Vagina (tissue), 2 donors: ENCODE results near the gene NPDC1. TPM values are rescaled to one million over a fixed set of nuclear protein-coding genes. Genes with fewer than 3 reads are reported as not detected.

Experiments
- DNase-seq, 2 donors: peaks; one replicate each; pipeline ENCODE4 v3.0.0-alpha.2; 2017; ENCODE audit errors: extremely low spot score in 2 of 2
- H3K27ac ChIP-seq: fragments of 200-600 bp; sonication (generic); one replicate; pipeline ENCODE4 v1.5.1; 2019
- H3K27me3 ChIP-seq: fragments of 200-600 bp; sonication (generic); one replicate; pipeline ENCODE4 v1.5.1; 2019
- H3K36me3 ChIP-seq, 2 donors: fragments of 200-600 bp; sonication (generic); one replicate each; pipeline ENCODE4 v1.5.1; 2017 to 2019
- H3K4me1 ChIP-seq: fragments of 200-600 bp; sonication (generic); one replicate; pipeline ENCODE4 v1.5.1; 2019
- H3K4me3 ChIP-seq, 2 donors: fragments of 200-600 bp; sonication (generic); 1 replicate in 1 of 2; 2 replicates in 1 of 2; pipeline ENCODE4 v1.5.1; 2016 to 2019
- H3K9me3 ChIP-seq: fragments of 200-600 bp; sonication (generic); one replicate; pipeline ENCODE4 v1.5.1; 2019
- POLR2A ChIP-seq, 2 donors: fragments of 450-650 bp; IDR thresholded peaks; one replicate each; pipeline ENCODE4 v1.6.1; 2017; ENCODE audit warnings: antibody characterized with exemption in 2 of 2, mild to moderate bottlenecking in 2 of 2, moderate library complexity in 2 of 2
- POLR2AphosphoS5 ChIP-seq, 2 donors: sonication (generic); formaldehyde crosslinking; IDR thresholded peaks; one replicate each; pipeline ENCODE4 v1.9.0; 2017; ENCODE audit warnings: antibody characterized with exemption in 2 of 2, mild to moderate bottlenecking in 2 of 2, low read depth in 1 of 2; ENCODE audit not compliant: insufficient read depth in 1 of 2
- intact Hi-C: fragments of 100-400 bp; cut with DNase I; formaldehyde crosslinking; loops from one replicate; pipeline ENCODE4 v1.15.1; 2023
- total RNA-seq: library from RNA; depleted of rRNA; stranded (reverse); fragments of >200 nt; gene quantifications from one replicate; pipeline ENCODE4 v1.2.3, GENCODE V29; 2016
- TF ChIP-seq, protein P1 (sequence below), 3 experiments: fragments of 450-650 bp in 2 of 3; fragments of 200-600 bp in 1 of 3; sonication (generic) in 1 of 3; IDR thresholded peaks; one replicate each; pipeline ENCODE4 v1.5.1; 2017 to 2019; ENCODE audit warnings: antibody characterized with exemption in 3 of 3, mild to moderate bottlenecking in 2 of 3, moderate library complexity in 2 of 3

NPDC1 gene
- total RNA-seq, 1 donor from 2014 or later = 67.5 TPM

DNA sequence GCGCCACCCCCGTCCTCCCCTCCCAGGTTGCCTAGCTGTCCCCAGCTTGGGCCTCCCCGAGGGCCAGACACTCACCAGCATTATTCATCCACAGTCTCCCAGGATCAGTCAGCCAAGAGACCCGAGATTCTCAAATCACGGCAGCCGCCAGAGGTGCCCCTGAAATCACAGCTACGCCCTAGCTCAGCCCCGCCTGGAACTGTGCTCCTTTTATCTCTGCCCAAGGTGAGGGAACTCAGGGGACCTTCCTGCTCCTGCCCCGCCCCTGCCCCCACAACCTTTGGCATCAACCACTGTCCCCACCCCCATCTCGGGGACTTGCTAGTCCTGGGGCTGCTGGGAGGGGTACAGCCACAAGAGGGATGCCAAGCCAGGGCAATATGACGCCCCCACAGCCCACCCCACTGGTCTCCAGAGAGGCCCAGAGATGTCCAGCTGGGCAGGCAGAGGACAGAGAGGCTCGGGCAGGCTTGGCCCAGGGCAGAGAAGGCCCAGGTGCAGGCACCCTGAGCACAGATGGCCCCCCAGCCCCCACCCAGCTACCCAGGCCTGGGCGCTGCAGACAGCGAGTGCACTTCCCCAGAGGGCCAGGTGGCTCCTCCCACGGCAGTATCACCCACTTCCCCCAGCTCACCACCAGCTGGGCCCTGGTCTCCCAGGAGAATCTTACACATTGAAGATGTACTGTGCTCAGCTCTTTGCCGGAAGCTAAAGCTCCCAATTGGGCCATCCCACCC, 13.9 kb downstream of the NPDC1 start, which contains the start of gene FUT7:
Gene FUT7, minus strand, starts transcription at position 185 of the 737 bp plus-strand sequence. Its CDS starts 97 bp downstream, at position 88.
- Histone ChIP-seq H3K9me3 (no peaks in the 10 kb centered on the region), H3K27me3 (no peaks in the 10 kb centered on the region), H3K27ac (no peak within 1 kb of the TSS), H3K36me3 (no peaks in the 10 kb centered on the region), H3K4me1 (peaks cover 35% of the 10 kb centered on the region), H3K4me3 (no peak within 1 kb of the TSS)
- DNase-seq = no peak
- intact Hi-C loops = no loop called here
- TF ChIP-seq, protein P1, sequence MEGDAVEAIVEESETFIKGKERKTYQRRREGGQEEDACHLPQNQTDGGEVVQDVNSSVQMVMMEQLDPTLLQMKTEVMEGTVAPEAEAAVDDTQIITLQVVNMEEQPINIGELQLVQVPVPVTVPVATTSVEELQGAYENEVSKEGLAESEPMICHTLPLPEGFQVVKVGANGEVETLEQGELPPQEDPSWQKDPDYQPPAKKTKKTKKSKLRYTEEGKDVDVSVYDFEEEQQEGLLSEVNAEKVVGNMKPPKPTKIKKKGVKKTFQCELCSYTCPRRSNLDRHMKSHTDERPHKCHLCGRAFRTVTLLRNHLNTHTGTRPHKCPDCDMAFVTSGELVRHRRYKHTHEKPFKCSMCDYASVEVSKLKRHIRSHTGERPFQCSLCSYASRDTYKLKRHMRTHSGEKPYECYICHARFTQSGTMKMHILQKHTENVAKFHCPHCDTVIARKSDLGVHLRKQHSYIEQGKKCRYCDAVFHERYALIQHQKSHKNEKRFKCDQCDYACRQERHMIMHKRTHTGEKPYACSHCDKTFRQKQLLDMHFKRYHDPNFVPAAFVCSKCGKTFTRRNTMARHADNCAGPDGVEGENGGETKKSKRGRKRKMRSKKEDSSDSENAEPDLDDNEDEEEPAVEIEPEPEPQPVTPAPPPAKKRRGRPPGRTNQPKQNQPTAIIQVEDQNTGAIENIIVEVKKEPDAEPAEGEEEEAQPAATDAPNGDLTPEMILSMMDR (IDR thresholded peaks at IDR 0.05) = no peak
- TF ChIP-seq POLR2AphosphoS5 (IDR thresholded peaks at IDR 0.05; ENCODE audit: insufficient read depth in 1 of 2, low read depth in 1 of 2) (no peak), POLR2A (IDR thresholded peaks at IDR 0.05) (no peak)

DNA sequence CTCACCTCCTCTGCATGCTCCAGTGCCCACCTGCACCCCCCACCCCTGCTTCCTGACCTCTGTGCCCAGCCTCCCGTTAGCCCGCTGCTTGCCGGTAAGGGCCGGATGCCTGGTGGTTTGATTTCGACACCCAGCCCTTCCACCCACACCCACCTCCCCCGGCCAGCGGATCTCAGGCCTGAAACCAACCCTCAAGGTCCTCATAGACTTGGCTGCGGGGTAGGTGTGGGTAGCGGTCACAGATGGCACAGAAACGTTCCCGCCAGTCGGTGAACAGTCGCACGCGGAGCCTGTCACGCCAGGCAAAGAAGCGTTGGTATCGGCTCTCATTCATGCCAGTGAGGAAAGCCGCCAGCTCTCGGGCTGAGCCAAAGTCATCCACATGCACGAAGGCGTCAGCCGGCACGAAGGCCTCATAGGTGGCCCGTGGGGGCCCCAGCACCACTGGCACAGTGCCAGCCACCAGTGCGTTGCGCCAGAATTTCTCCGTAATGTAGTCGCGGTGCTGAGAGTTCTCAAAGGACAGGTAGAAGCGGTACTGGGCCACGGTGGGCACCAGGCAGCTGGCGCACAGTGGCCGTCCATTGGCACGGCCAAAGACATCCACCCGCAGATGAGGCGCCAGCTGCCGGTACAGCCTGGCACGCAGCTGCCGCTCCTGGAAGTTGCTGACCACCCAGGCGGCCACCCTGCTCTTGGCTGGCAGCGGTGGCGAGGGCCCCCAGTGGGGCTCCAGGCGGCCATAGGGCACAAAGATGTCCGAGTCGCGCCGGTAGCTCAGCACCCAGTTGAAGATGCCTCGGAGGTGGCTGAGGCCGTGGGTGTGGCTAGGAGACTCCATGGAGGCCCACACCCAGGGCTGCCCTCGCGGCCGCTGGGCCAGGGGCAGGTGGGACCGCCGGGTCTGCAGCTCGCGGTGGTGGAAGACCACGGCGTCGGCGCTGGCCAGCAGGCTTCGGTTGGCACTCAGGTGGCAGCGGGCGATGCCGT, 15.1 kb downstream of the NPDC1 start:
- no peaks in the 10 kb centered on the region for H3K27me3 ChIP-seq
- H3K4me3 ChIP-seq = no peak overlapping the region
- intact Hi-C loops = no loop called here
- TF ChIP-seq POLR2A (IDR thresholded peaks at IDR 0.05) (no peak), POLR2AphosphoS5 (IDR thresholded peaks at IDR 0.05; ENCODE audit: insufficient read depth in 1 of 2, low read depth in 1 of 2) (no peak)
- TF ChIP-seq, protein P1 (IDR thresholded peaks at IDR 0.05) = no peak
- H3K4me1 ChIP-seq = peaks cover 47% of the 10 kb centered on the region
- no peaks in the 10 kb centered on the region for H3K9me3 ChIP-seq
- no peak overlapping the region for H3K27ac ChIP-seq
- H3K36me3 ChIP-seq = no peaks in the 10 kb centered on the region
- no peak for DNase-seq

DNA sequence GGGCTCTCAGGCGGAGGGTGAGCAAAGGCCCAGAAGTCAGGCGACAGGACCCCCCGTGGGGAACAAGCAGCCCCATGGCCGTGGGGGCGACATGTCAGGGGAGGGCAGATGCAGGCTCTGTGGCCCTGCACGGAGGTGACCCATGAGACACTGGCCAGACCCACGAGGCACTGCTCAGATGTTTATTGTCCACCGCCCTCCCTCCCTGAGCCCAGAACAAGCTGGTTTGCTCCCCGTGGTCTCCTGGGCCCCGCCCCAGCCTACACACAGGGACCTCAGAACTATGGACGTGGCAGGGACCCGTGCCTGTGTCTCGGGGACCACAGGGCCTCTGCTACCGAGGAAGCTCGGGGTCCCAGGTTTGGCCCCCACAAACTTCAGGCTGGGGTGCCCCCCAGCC, 16.0 kb downstream of the NPDC1 start:
- no peak for TF ChIP-seq POLR2A (IDR thresholded peaks at IDR 0.05)
- TF ChIP-seq POLR2AphosphoS5 (IDR thresholded peaks at IDR 0.05; ENCODE audit: insufficient read depth in 1 of 2, low read depth in 1 of 2) = no peak
- TF ChIP-seq, protein P1 (IDR thresholded peaks at IDR 0.05) = no peak
- Histone ChIP-seq H3K4me1 (peaks cover 47% of the 10 kb centered on the region), H3K36me3 (no peaks in the 10 kb centered on the region), H3K4me3 (no peak overlapping the region), H3K27me3 (no peaks in the 10 kb centered on the region), H3K27ac (no peak overlapping the region), H3K9me3 (no peaks in the 10 kb centered on the region)
- intact Hi-C loops = no loop called here
- no peak for DNase-seq

DNA sequence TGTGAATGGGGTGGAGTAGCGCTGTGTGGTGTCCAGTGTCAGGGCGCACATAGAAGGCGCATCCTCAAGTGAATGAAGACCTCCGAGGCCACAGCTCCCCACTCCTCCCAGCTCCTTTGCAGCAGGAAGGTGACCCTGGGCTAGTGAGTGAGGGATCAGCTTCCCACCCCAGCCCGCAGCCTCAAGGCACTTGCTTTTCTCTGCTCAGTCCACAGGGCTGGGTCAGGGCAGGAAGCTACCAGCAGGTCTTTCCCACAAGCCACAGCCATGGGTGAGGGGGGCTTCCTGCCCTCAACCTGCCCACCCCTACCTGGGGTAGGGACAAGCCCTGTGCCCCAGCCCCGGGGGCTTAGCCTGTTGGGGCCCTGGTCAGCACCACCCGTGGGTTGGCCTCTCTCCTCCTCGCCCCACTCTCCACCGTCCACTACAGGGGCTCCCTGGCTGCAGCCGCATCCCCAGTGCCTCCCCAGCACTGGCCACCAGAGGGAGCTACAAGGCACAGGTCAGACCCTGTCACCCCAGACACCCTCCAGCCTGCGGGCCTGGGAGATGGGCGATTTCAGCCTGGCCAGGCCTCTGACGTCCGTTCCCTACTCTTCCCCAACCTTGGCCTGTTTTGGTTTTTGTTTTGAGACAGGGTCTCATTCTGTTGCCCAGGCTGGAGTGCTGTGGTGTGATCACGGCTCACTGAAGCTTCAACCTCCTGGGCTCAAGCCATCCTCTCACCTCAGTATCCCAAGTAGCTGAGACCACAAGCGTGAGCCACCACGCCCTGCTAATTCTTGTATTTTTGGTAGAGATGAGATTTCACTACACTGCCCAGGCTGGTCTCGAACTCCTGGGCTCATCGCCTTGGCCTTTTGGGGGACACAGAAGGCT, 16.7 kb downstream of the NPDC1 start:
- Histone ChIP-seq H3K4me3 (peak overlapping the region; percentile 67 to 76), H3K4me1 (peaks cover 40% of the 10 kb centered on the region), H3K27ac (peak overlapping the region; percentile 77), H3K36me3 (no peaks in the 10 kb centered on the region), H3K27me3 (no peaks in the 10 kb centered on the region), H3K9me3 (no peaks in the 10 kb centered on the region)
- no peak for DNase-seq
- intact Hi-C loops = loop anchor here (2.0 to 5.0 kb wide), 2 partner anchors 87 to 238 kb away; partner anchors contain the start of genes FBXW5 and TMEM141
- TF ChIP-seq, protein P1 (IDR thresholded peaks at IDR 0.05) = peak; percentile 69 to 75 (median 75)
- no peak for TF ChIP-seq POLR2A (IDR thresholded peaks at IDR 0.05)
